Measurements from ENCODE around the gene PDE6A.

- TF ChIP-seq E2F6 (IDR thresholded peaks at IDR 0.05; ENCODE audit: borderline replicate concordance in 1 of 2, extremely low read depth in 1 of 2, insufficient read depth in 1 of 2, insufficient read length in 1 of 2, low read depth in 1 of 2, low read length in 1 of 2, poor library complexity in 1 of 2, severe bottlenecking in 1 of 2) (no peak), POLR2AphosphoS5 (IDR thresholded peaks at IDR 0.05; ENCODE audit: control insufficient read depth, insufficient read depth, low read depth, low read length) (no peak), CHD2 (IDR thresholded peaks at IDR 0.05; ENCODE audit: low read depth, low read length) (no peak), ZNF384 (IDR thresholded peaks at IDR 0.05; ENCODE audit: low read depth, low read length) (no peak), KAT8 (IDR thresholded peaks at IDR 0.05; ENCODE audit: low read depth) (no peak), FOXM1 (IDR thresholded peaks at IDR 0.05; ENCODE audit: low read depth) (no peak), FOXM1 (CRISPR knock-in tag; IDR thresholded peaks at IDR 0.05; ENCODE audit: low read depth) (no peak), POLR2AphosphoS2 (IDR thresholded peaks at IDR 0.05; ENCODE audit: low read length) (no peak), ARID4B (CRISPR knock-in tag; IDR thresholded peaks at IDR 0.05) (no peak), NR2C2 (CRISPR knock-in tag; IDR thresholded peaks at IDR 0.05) (no peak), NR2C2 (tag; IDR thresholded peaks at IDR 0.05) (no peak)
Observed at GRCh38 chr5:149990518-149991376, 46.2 kb upstream of the PDE6A start.
